K562 (cell line): Measurements from ENCODE around the gene EIF2AK3. TPM values are rescaled to one million over a fixed set of nuclear protein-coding genes. Genes with fewer than 3 reads are reported as not detected.

Experiments used
- POLR2AphosphoS5 ChIP-seq: IDR thresholded peaks from 2 replicates; pipeline ENCODE4 v1.6.1; 2011; ENCODE audit warnings: mild to moderate bottlenecking, low read depth, low read length, moderate library complexity; ENCODE audit not compliant: control insufficient read depth, insufficient read depth
- PRPF4 ChIP-seq: fragments of 200-400 bp; formaldehyde crosslinking; IDR thresholded peaks from one replicate; pipeline ENCODE4 v1.6.1; 2017; ENCODE audit warnings: low read length, low read depth, mild to moderate bottlenecking; ENCODE audit not compliant: insufficient read depth, poor library complexity, severe bottlenecking
- RBM22 ChIP-seq: fragments of 200-400 bp; formaldehyde crosslinking; IDR thresholded peaks from 2 replicates; pipeline ENCODE4 v1.6.1; 2018; ENCODE audit warnings: low read length, low read depth; ENCODE audit not compliant: poor library complexity, severe bottlenecking
- TAF1 ChIP-seq: IDR thresholded peaks from 2 replicates; pipeline ENCODE4 v1.6.1; 2011; ENCODE audit warnings: mild to moderate bottlenecking, low read length, moderate library complexity; ENCODE audit not compliant: insufficient read depth, control insufficient read depth, severe bottlenecking; ENCODE audit errors: extremely low read depth
- XRCC4 ChIP-seq: IDR thresholded peaks from one replicate; pipeline ENCODE4 v1.6.1; 2011; ENCODE audit not compliant: insufficient read depth, insufficient read length; ENCODE audit errors: extremely low read depth
- polyA plus RNA-seq, 8 experiments: library from polyadenylated mRNA; depleted of rRNA in 4 of 8; stranded (reverse) in 5 of 8; unstranded in 3 of 8; fragments of >200 nt; fragmentation: Nextera tagmentation in 2 of 8; fragmentation: Illumina TruSeq in 1 of 8; extraction: Ambion mirVana in 2 of 8; extraction: Trizol in 1 of 8; gene quantifications; 2 replicates each; pipeline versions ENCODE4 v1.2.1 to v1.2.3, GENCODE V29; 2011 to 2014; ENCODE audit warnings: inconsistent platforms in 1 of 8, missing spikeins in 1 of 8
- total RNA-seq, 7 experiments: library from RNA; depleted of rRNA in 6 of 7; stranded (reverse); fragments of >200 nt in 6 of 7; fragmentation: Illumina TruSeq in 2 of 7; extraction: Trizol in 2 of 7; gene quantifications; 2 replicates each; pipeline versions ENCODE4 v1.2.1 to v1.2.3, GENCODE V29; 2011 to 2021; ENCODE audit warnings: low replicate concordance in 1 of 7
- TF ChIP-seq, protein P1 (sequence below): sonication (generic); formaldehyde crosslinking; IDR thresholded peaks from 2 replicates; pipeline ENCODE4 v1.8.0; 2023; ENCODE audit warnings: mild to moderate bottlenecking, missing genetic modification reagents
- TF ChIP-seq, protein P2 (sequence below), 2 experiments: fragments of 150-350 bp in 1 of 2; IDR thresholded peaks; 2 replicates each; pipeline ENCODE4 v1.6.1; 2012 to 2016; ENCODE audit warnings: low read depth in 2 of 2, low read length in 2 of 2, mild to moderate bottlenecking in 1 of 2, moderate library complexity in 1 of 2

The EIF2AK3 gene
- total and polyA plus RNA-seq, 9 of the 15 experiments (the other 6 are each of a cell fraction or from before 2014, with no cell fraction given) = 1.7 to 11.6 (median 7.4) TPM

DNA sequence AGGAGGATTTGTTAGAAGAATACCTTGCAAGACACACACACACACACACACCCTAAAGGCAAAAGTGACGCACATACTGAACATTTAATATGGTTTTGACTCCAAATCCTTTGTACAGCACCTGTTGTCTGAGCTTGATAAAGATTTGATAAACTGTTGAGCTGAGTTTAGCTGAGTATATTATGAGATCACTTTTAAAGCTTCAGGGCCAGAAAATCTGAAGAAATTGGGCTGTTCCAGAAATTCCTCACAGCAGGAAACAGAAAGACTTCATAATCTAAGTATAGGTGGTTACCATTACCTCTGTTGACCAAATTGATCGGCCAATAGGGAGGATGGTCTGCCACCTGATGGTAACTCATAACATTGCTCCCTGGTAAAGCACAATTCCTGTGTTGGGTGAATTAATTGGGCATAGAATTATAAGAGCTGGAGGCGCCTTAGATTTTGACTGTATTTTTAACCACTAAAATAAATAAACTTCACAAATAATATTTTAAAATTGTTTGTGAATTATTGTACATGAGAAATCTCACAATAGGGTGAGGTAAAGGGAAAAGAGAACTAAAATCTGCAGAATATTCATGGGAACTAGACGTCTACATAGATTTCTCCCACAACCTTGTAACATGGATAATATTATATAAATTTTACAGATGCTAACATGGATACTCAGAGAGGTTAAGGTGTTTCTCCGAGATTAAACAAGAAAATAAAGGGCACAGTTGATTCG lies 42.4 kb upstream of the EIF2AK3 start (continued):
- TF ChIP-seq, protein P1, sequence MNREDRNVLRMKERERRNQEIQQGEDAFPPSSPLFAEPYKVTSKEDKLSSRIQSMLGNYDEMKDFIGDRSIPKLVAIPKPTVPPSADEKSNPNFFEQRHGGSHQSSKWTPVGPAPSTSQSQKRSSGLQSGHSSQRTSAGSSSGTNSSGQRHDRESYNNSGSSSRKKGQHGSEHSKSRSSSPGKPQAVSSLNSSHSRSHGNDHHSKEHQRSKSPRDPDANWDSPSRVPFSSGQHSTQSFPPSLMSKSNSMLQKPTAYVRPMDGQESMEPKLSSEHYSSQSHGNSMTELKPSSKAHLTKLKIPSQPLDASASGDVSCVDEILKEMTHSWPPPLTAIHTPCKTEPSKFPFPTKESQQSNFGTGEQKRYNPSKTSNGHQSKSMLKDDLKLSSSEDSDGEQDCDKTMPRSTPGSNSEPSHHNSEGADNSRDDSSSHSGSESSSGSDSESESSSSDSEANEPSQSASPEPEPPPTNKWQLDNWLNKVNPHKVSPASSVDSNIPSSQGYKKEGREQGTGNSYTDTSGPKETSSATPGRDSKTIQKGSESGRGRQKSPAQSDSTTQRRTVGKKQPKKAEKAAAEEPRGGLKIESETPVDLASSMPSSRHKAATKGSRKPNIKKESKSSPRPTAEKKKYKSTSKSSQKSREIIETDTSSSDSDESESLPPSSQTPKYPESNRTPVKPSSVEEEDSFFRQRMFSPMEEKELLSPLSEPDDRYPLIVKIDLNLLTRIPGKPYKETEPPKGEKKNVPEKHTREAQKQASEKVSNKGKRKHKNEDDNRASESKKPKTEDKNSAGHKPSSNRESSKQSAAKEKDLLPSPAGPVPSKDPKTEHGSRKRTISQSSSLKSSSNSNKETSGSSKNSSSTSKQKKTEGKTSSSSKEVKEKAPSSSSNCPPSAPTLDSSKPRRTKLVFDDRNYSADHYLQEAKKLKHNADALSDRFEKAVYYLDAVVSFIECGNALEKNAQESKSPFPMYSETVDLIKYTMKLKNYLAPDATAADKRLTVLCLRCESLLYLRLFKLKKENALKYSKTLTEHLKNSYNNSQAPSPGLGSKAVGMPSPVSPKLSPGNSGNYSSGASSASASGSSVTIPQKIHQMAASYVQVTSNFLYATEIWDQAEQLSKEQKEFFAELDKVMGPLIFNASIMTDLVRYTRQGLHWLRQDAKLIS (CRISPR knock-in tag) = no peak
- TF ChIP-seq RBM22 = no peak
- no peak for TF ChIP-seq PRPF4
- TF ChIP-seq XRCC4 = no peak
- TF ChIP-seq, protein P2, sequence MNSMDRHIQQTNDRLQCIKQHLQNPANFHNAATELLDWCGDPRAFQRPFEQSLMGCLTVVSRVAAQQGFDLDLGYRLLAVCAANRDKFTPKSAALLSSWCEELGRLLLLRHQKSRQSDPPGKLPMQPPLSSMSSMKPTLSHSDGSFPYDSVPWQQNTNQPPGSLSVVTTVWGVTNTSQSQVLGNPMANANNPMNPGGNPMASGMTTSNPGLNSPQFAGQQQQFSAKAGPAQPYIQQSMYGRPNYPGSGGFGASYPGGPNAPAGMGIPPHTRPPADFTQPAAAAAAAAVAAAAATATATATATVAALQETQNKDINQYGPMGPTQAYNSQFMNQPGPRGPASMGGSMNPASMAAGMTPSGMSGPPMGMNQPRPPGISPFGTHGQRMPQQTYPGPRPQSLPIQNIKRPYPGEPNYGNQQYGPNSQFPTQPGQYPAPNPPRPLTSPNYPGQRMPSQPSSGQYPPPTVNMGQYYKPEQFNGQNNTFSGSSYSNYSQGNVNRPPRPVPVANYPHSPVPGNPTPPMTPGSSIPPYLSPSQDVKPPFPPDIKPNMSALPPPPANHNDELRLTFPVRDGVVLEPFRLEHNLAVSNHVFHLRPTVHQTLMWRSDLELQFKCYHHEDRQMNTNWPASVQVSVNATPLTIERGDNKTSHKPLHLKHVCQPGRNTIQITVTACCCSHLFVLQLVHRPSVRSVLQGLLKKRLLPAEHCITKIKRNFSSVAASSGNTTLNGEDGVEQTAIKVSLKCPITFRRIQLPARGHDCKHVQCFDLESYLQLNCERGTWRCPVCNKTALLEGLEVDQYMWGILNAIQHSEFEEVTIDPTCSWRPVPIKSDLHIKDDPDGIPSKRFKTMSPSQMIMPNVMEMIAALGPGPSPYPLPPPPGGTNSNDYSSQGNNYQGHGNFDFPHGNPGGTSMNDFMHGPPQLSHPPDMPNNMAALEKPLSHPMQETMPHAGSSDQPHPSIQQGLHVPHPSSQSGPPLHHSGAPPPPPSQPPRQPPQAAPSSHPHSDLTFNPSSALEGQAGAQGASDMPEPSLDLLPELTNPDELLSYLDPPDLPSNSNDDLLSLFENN (IDR thresholded peaks at IDR 0.05; ENCODE audit: low read depth in 2 of 2, low read length in 2 of 2) = no peak
- no peak for TF ChIP-seq TAF1
- no peak for TF ChIP-seq POLR2AphosphoS5
